Mesenchymal stem cell (in vitro differentiated cells and primary cell): Measurements from ENCODE around the gene LRRN4CL.

Experiments used
- DNase-seq: peaks from one replicate; pipeline ENCODE4 v3.0.0-alpha.2; 2013
- H2AFZ ChIP-seq: one replicate; pipeline ENCODE4 v1.6.1; 2013; ENCODE audit warnings: low read depth, mild to moderate bottlenecking, control low read depth, inconsistent platforms, low read length, moderate library complexity
- H2AK5ac ChIP-seq: 2 replicates; pipeline ENCODE4 v1.6.1; 2013; ENCODE audit warnings: low read length, moderate library complexity, mild to moderate bottlenecking, inconsistent platforms; ENCODE audit not compliant: severe bottlenecking
- H2BK120ac ChIP-seq: one replicate; pipeline ENCODE4 v1.6.1; 2013; ENCODE audit warnings: low read depth, mild to moderate bottlenecking, inconsistent platforms, low read length, moderate library complexity
- H2BK12ac ChIP-seq, 2 experiments: one replicate each; pipeline ENCODE4 v1.6.1; 2013; ENCODE audit warnings: inconsistent platforms in 2 of 2, low read length in 2 of 2, mild to moderate bottlenecking in 2 of 2, moderate library complexity in 2 of 2, control low read depth in 1 of 2
- H2BK15ac ChIP-seq: one replicate; pipeline ENCODE4 v1.6.1; 2013; ENCODE audit warnings: mild to moderate bottlenecking, low read depth, inconsistent platforms; ENCODE audit not compliant: poor library complexity, severe bottlenecking
- H2BK5ac ChIP-seq: 2 replicates; pipeline ENCODE4 v1.6.1; 2013; ENCODE audit warnings: low read depth, mild to moderate bottlenecking, low read length, control low read depth, inconsistent platforms; ENCODE audit not compliant: poor library complexity, severe bottlenecking
- H3K14ac ChIP-seq, 2 experiments: one replicate each; pipeline ENCODE4 v1.6.1; 2013; ENCODE audit warnings: inconsistent platforms in 2 of 2, low read length in 2 of 2, control low read depth in 1 of 2, mild to moderate bottlenecking in 1 of 2, moderate library complexity in 1 of 2
- H3K18ac ChIP-seq, 2 experiments: one replicate each; pipeline ENCODE4 v1.6.1; 2013; ENCODE audit warnings: inconsistent platforms in 2 of 2, low read length in 2 of 2, control low read depth in 1 of 2, low read depth in 1 of 2, mild to moderate bottlenecking in 1 of 2
- H3K23ac ChIP-seq, 2 experiments: one replicate each; pipeline ENCODE4 v1.6.1; 2013; ENCODE audit warnings: inconsistent platforms in 2 of 2, low read length in 2 of 2, mild to moderate bottlenecking in 2 of 2, moderate library complexity in 2 of 2, control low read depth in 1 of 2
- H3K27ac ChIP-seq: 2 replicates; pipeline ENCODE4 v1.5.1; 2013; ENCODE audit warnings: mild to moderate bottlenecking, moderate library complexity, low read length, control low read depth, inconsistent platforms; ENCODE audit not compliant: poor library complexity, severe bottlenecking
- H3K27me3 ChIP-seq, 2 experiments: 2 replicates each; pipeline versions ENCODE4 v1.6.1 to v1.7.0; 2013; ENCODE audit warnings: low read length in 2 of 2, mild to moderate bottlenecking in 2 of 2, moderate library complexity in 2 of 2, control low read depth in 1 of 2, inconsistent platforms in 1 of 2; ENCODE audit not compliant: control insufficient read depth in 1 of 2, insufficient read depth in 1 of 2
- H3K36me3 ChIP-seq, 2 experiments: 2 replicates each; pipeline versions ENCODE4 v1.6.1 to v1.7.0; 2013; ENCODE audit warnings: low read length in 2 of 2, control low read depth in 1 of 2, inconsistent platforms in 1 of 2, low read depth in 1 of 2, mild to moderate bottlenecking in 1 of 2; ENCODE audit not compliant: insufficient read depth in 2 of 2, control insufficient read depth in 1 of 2
- H3K4ac ChIP-seq, 2 experiments: one replicate each; pipeline ENCODE4 v1.6.1; 2013; ENCODE audit warnings: inconsistent platforms in 2 of 2, low read length in 2 of 2, mild to moderate bottlenecking in 2 of 2, moderate library complexity in 2 of 2, control low read depth in 1 of 2, low read depth in 1 of 2
- H3K4me1 ChIP-seq: 2 replicates; pipeline ENCODE4 v1.6.1; 2013; ENCODE audit warnings: low read depth, low read length, control low read depth; ENCODE audit not compliant: control insufficient read depth, insufficient read depth
- H3K4me2 ChIP-seq: 2 replicates; pipeline ENCODE4 v1.6.1; 2013; ENCODE audit warnings: low read length, mild to moderate bottlenecking, inconsistent platforms; ENCODE audit not compliant: poor library complexity, severe bottlenecking
- H3K4me3 ChIP-seq, 2 experiments: 2 replicates each; pipeline versions ENCODE4 v1.5.1 to v1.7.0; 2013; ENCODE audit warnings: low read length in 2 of 2, mild to moderate bottlenecking in 2 of 2, control low read depth in 1 of 2, low read depth in 1 of 2; ENCODE audit not compliant: insufficient read depth in 1 of 2
- H3K79me1 ChIP-seq: replicated peaks from 2 replicates; pipeline ENCODE4 v1.6.1; 2013; ENCODE audit warnings: mild to moderate bottlenecking, control low read depth, low read length, inconsistent platforms; ENCODE audit not compliant: poor library complexity, severe bottlenecking
- H3K9ac ChIP-seq: 2 replicates; pipeline ENCODE4 v1.7.0; 2013; ENCODE audit warnings: mild to moderate bottlenecking, low read length, moderate library complexity
- H3K9me3 ChIP-seq: 2 replicates; pipeline ENCODE4 v1.7.0; 2013; ENCODE audit warnings: mild to moderate bottlenecking, low read length; ENCODE audit not compliant: control insufficient read depth
- H4K8ac ChIP-seq: one replicate; pipeline ENCODE4 v1.6.1; 2013; ENCODE audit warnings: inconsistent platforms, mild to moderate bottlenecking, low read length, moderate library complexity
- H4K91ac ChIP-seq: one replicate; pipeline ENCODE4 v1.6.1; 2013; ENCODE audit warnings: mild to moderate bottlenecking, low read length, inconsistent platforms
- WGBS: methylation state at CpG from one replicate; pipeline ENCODE4 v1.1.7; 2013; ENCODE audit warnings: mixed read lengths; 5-methylcytosine and 5-hydroxymethylcytosine counted together

The LRRN4CL gene

DNA sequence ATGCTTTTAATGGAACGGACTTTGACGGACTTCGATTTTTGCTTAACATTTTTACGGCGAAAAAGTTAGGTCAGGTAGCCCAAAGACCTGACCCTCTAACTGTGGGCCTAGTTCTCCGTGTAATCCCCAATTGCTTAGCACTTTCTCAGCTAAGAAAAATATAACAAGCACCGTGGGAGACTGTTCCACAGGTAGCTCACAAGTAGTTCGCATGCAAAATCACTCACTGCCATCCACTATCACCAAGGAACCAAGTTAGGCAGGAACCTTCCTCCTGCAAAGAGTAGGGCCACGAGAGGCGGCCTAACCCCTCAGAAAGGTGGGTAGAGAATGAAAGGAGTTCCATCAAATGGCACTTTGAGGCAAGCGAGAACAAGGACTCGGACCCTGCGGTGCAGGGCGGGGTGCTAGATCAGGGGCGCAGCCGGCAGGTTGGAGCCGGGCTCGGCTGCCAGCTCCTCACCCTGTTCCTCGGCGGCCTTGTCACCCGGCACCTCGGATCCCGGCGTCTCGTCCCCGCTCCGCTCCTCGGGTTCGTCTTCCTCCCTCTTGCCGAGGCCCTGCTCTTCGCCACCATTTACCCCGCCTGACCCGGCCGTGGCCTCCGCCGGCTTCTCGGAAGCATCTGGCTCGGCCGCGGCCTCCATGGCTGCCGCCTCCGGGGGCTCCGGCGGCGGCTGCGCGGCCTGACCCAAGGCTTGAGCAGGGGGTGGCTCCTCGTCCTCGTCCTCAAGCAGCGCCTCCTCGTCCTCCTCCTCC is 37.0 kb upstream of the LRRN4CL start:
- peak overlapping the region; percentile 71 for H2AFZ ChIP-seq
- H2BK15ac ChIP-seq, result peak overlapping the region; percentile 64
- WGBS, result under 1% methylated on average over 51 of the region's 51 CpGs
- peak overlapping the region; percentile 98 to 99 for H3K23ac ChIP-seq
- peak overlapping the region; percentile 98 for H3K9ac ChIP-seq
- peak overlapping the region; percentile 22 for H2AK5ac ChIP-seq
- H3K4me2 ChIP-seq, result peak overlapping the region; percentile 87
- peak overlapping the region; percentile 27 for H2BK120ac ChIP-seq
- H3K4me1 ChIP-seq, result peaks cover 9% of the 10 kb centered on the region
- H3K14ac ChIP-seq, result peak overlapping the region; percentile 89 to 94
- H3K27ac ChIP-seq, result peak overlapping the region; percentile 60
- H2BK5ac ChIP-seq, result peak overlapping the region; percentile 92
- H3K4me3 ChIP-seq, result peak overlapping the region; percentile 97 to 100
- H3K27me3 ChIP-seq, result no peaks in the 10 kb centered on the region
- peak overlapping the region in 1 of 2 experiments; percentile 78 for H2BK12ac ChIP-seq
- peak overlapping the region; percentile 88 to 99 for H3K4ac ChIP-seq
- H4K91ac ChIP-seq, result peak overlapping the region; percentile 94
- H3K9me3 ChIP-seq, result no peaks in the 10 kb centered on the region
- peaks cover 5% of the 10 kb centered on the region for H3K79me1 ChIP-seq
- peaks cover 14 to 34% of the 10 kb centered on the region in 2 experiments for H3K36me3 ChIP-seq
- no peak for DNase-seq
- H3K18ac ChIP-seq, result peak overlapping the region; percentile 97 to 100
- peak overlapping the region; percentile 86 for H4K8ac ChIP-seq

DNA sequence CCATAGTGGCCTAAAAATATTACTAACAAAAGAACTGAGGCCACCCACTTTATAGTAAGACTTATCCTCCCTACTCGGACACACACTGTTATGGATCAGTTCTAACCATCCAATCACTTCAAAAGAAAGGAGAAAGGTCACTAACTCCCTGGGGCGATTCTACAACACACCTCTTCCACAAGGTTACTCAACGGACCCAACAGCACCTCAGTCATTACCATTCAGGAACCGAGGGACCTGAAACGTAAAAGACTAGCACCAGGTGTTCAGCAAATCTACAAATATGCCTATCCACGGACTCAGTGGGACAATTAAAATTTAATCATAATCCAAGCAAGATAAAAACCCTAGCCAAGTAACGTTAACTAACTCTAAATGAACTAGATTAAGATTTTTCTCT is 36.3 kb upstream of the LRRN4CL start:
- under 1% methylated on average over 7 of the region's 7 CpGs for WGBS
- Histone ChIP-seq H3K9me3 (no peaks in the 10 kb centered on the region), H3K23ac (no peak overlapping the region), H3K4ac (no peak overlapping the region), H3K4me1 (peaks cover 9% of the 10 kb centered on the region), H3K36me3 (peaks cover 12 to 36% of the 10 kb centered on the region in 2 experiments), H2AK5ac (no peak overlapping the region), H3K4me2 (peak overlapping the region; percentile 87), H2AFZ (no peak overlapping the region), H3K27me3 (no peaks in the 10 kb centered on the region), H2BK120ac (no peak overlapping the region), H2BK15ac (no peak overlapping the region), H4K91ac (no peak overlapping the region), H2BK5ac (no peak overlapping the region), H3K4me3 (peak overlapping the region in 1 of 2 experiments; percentile 100), H3K18ac (no peak overlapping the region), H4K8ac (no peak overlapping the region), H3K14ac (no peak overlapping the region), H3K27ac (peak overlapping the region; percentile 23), H3K79me1 (peaks cover 4% of the 10 kb centered on the region), H2BK12ac (no peak overlapping the region), H3K9ac (peak overlapping the region; percentile 98)
- no peak for DNase-seq

GRCh38 chr11:62724171-62724570 is 34.8 kb upstream of the LRRN4CL start:
- no peak overlapping the region for H2BK12ac ChIP-seq
- no peak for DNase-seq
- H3K14ac ChIP-seq, result peak overlapping the region in 1 of 2 experiments; percentile 15
- H3K4me2 ChIP-seq, result peak overlapping the region; percentile 50
- peaks cover 23 to 51% of the 10 kb centered on the region in 2 experiments for H3K36me3 ChIP-seq
- H3K23ac ChIP-seq, result no peak overlapping the region
- peak overlapping the region in 1 of 2 experiments; percentile 100 for H3K4me3 ChIP-seq
- H2BK5ac ChIP-seq, result no peak overlapping the region
- peaks cover 4% of the 10 kb centered on the region for H3K79me1 ChIP-seq
- no peak overlapping the region for H3K18ac ChIP-seq
- H2BK15ac ChIP-seq, result no peak overlapping the region
- no peak overlapping the region for H4K91ac ChIP-seq
- peak overlapping the region; percentile 98 for H3K9ac ChIP-seq
- no peak overlapping the region for H2BK120ac ChIP-seq
- H3K9me3 ChIP-seq, result no peaks in the 10 kb centered on the region
- WGBS, result 87% methylated on average over 8 of the region's 8 CpGs
- no peaks in the 10 kb centered on the region for H3K27me3 ChIP-seq
- no peak overlapping the region for H2AK5ac ChIP-seq
- H2AFZ ChIP-seq, result no peak overlapping the region
- no peak overlapping the region for H4K8ac ChIP-seq
- H3K27ac ChIP-seq, result no peak overlapping the region
- H3K4ac ChIP-seq, result no peak overlapping the region
- peaks cover 4% of the 10 kb centered on the region for H3K4me1 ChIP-seq

DNA sequence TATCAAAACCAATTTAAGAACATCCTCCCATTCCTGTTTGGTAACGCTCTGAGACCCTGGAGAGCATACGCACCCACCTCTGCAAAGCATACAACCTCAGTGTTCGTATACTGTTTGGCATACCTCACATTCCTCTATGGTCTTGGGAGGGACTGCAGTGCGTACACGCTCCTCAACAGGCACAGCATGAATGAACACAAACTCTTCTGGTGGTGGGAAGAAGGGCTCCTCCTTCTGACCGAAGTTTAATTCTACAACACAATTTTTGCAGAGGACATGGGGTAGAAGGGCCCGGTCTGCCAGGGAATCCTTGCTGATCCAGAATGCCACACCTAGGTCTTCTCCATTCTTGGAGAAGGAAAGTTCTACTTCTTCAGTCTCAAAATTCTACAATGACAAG is 32.7 kb upstream of the LRRN4CL start:
- Histone ChIP-seq H4K8ac (peak overlapping the region; percentile 61), H3K18ac (no peak overlapping the region), H3K14ac (no peak overlapping the region), H3K9me3 (no peaks in the 10 kb centered on the region), H2BK15ac (no peak overlapping the region), H3K27ac (peak overlapping the region; percentile 30), H3K79me1 (peaks cover 7% of the 10 kb centered on the region), H3K4me1 (peaks cover 4% of the 10 kb centered on the region), H2BK12ac (no peak overlapping the region), H3K36me3 (peaks cover 37 to 72% of the 10 kb centered on the region in 2 experiments), H2AK5ac (no peak overlapping the region), H3K23ac (no peak overlapping the region), H4K91ac (no peak overlapping the region), H3K9ac (peak overlapping the region; percentile 35), H3K27me3 (no peaks in the 10 kb centered on the region), H2AFZ (no peak overlapping the region), H2BK120ac (no peak overlapping the region), H3K4me3 (no peak overlapping the region), H3K4ac (no peak overlapping the region), H2BK5ac (no peak overlapping the region), H3K4me2 (no peak overlapping the region)
- 70% methylated on average over 7 of the region's 7 CpGs for WGBS
- peak; percentile 67 for DNase-seq
